K562 (cell line): ENCODE data around the gene R3HDM2. TPM values are rescaled to one million over a fixed set of nuclear protein-coding genes. Genes with fewer than 3 reads are reported as not detected.

Experiments
- ATAC-seq: fragments of 200-7000 bp; cut with Tn5 transposase; 3 replicates; pipeline ENCODE4 v1.9.1; 2020; ENCODE audit warnings: moderate library complexity
- BruUV-seq: library from RNA; stranded (reverse); fragments of 400-500 nt; replicated peaks from 2 replicates; lab custom pipeline; 2021; lab: Mats Ljungman, UMichigan
- CTCF ChIA-PET: fragments of 300-600 bp; formaldehyde crosslinking; extraction: SDS; loops from one replicate; lab custom pipeline; 2021; ENCODE audit warnings: low intra/inter-chr PET ratio; lab: Yijun Ruan, JAX
- POLR2A ChIA-PET: fragments of 300-600, 350-650 bp; sonication (Branson Sonifier 250); formaldehyde crosslinking; extraction: SDS; loops from one replicate; lab custom pipeline; 2021; ENCODE audit warnings: antibody characterized with exemption, inconsistent platforms; lab: Yijun Ruan, JAX
- DNase-seq, 4 experiments: peaks; one replicate each; pipeline versions ENCODE4 v3.0.0 to v3.0.0-alpha.2; 2011 to 2018; ENCODE audit warnings: low spot score in 3 of 4, mixed read lengths in 3 of 4; ENCODE audit errors: extremely low read depth in 1 of 4
- FAIRE-seq: peaks from 2 replicates; lab custom pipeline; 2011; peaks lifted over from hg19 to GRCh38; lab: Jason Lieb, UNC
- H2AFZ ChIP-seq: 2 replicates; pipeline ENCODE4 v1.6.0; 2011; ENCODE audit warnings: low read depth, low read length, control low read depth, inconsistent platforms
- H3K27ac ChIP-seq: fragments of 200-600 bp; 3 replicates; pipeline ENCODE4 v1.8.0; 2011; ENCODE audit warnings: low read depth, mild to moderate bottlenecking, control low read depth, inconsistent platforms, low read length, moderate library complexity, mixed read lengths; ENCODE audit errors: extremely low read depth
- H3K27me3 ChIP-seq, 2 experiments: fragments of 300-600 bp in 1 of 2; 2 replicates in 1 of 2; 3 replicates in 1 of 2; pipeline versions ENCODE4 v1.6.0 to v1.8.0; 2011; ENCODE audit warnings: inconsistent platforms in 2 of 2, low read length in 2 of 2, mild to moderate bottlenecking in 1 of 2, mixed read lengths in 1 of 2, moderate library complexity in 1 of 2; ENCODE audit not compliant: control insufficient read depth in 2 of 2, insufficient read depth in 2 of 2
- H3K36me3 ChIP-seq: fragments of 300-600 bp; 3 replicates; pipeline ENCODE4 v1.8.0; 2011; ENCODE audit warnings: mild to moderate bottlenecking, low read length, inconsistent platforms; ENCODE audit not compliant: control insufficient read depth, insufficient read depth
- H3K4me1 ChIP-seq, 2 experiments: fragments of 200-600 bp in 1 of 2; replicated peaks in 1 of 2; 2 replicates in 1 of 2; 3 replicates in 1 of 2; pipeline versions ENCODE4 v1.5.1 to v1.8.0; 2011; ENCODE audit warnings: inconsistent platforms in 2 of 2, low read length in 2 of 2, mild to moderate bottlenecking in 1 of 2, mixed read lengths in 1 of 2, moderate library complexity in 1 of 2; ENCODE audit not compliant: control insufficient read depth in 2 of 2, insufficient read depth in 2 of 2
- H3K4me2 ChIP-seq: 2 replicates; pipeline ENCODE4 v1.6.1; 2011; ENCODE audit warnings: low read length, control low read depth, inconsistent platforms, mixed read lengths; ENCODE audit not compliant: insufficient read depth
- H3K4me3 ChIP-seq: fragments of 200-600 bp; sonication (generic), shearing (Covaris generic); 2 replicates; pipeline ENCODE4 v1.5.1; 2016; ENCODE audit warnings: control low read depth, inconsistent platforms
- H3K79me2 ChIP-seq: fragments of 200-600 bp; 3 replicates; pipeline ENCODE4 v1.8.0; 2011; ENCODE audit warnings: low read length, inconsistent platforms; ENCODE audit not compliant: control insufficient read depth, insufficient read depth
- H3K9ac ChIP-seq, 2 experiments: 2 replicates each; pipeline versions ENCODE4 v1.6.0 to v1.6.1; 2011; ENCODE audit warnings: low read depth in 2 of 2, low read length in 2 of 2, control low read depth in 1 of 2, inconsistent platforms in 1 of 2, mild to moderate bottlenecking in 1 of 2, mixed read lengths in 1 of 2; ENCODE audit not compliant: insufficient read depth in 1 of 2
- H3K9me1 ChIP-seq: one replicate; pipeline ENCODE4 v1.6.0; 2011; ENCODE audit warnings: inconsistent platforms, mild to moderate bottlenecking, low read length, moderate library complexity; ENCODE audit not compliant: control insufficient read depth, insufficient read depth
- H3K9me3 ChIP-seq: replicated peaks from 2 replicates; pipeline ENCODE4 v1.5.1; 2011; ENCODE audit warnings: low read depth, low read length, inconsistent platforms; ENCODE audit not compliant: control insufficient read depth, insufficient read depth
- H4K20me1 ChIP-seq: replicated peaks from 2 replicates; pipeline ENCODE4 v1.6.1; 2011; ENCODE audit warnings: low read length, inconsistent platforms, mixed read lengths; ENCODE audit not compliant: control insufficient read depth, insufficient read depth
- EGR1 ChIP-seq: fragments of 450-650 bp; conservative IDR thresholded peaks from 2 replicates; pipeline ENCODE4 v1.6.1; 2017; ENCODE audit warnings: mild to moderate bottlenecking
- POLR2G ChIP-seq: fragments of 200-400 bp; formaldehyde crosslinking; IDR thresholded peaks from 2 replicates; pipeline ENCODE4 v1.6.1; 2017; ENCODE audit warnings: low read depth, mild to moderate bottlenecking, antibody characterized with exemption, low read length, moderate library complexity
- TFAP4 ChIP-seq: sonication (generic); formaldehyde crosslinking; IDR thresholded peaks from 2 replicates; pipeline ENCODE4 v1.8.0; 2022; ENCODE audit warnings: missing genetic modification reagents, mild to moderate bottlenecking, moderate library complexity, borderline replicate concordance
- THRAP3 ChIP-seq: fragments of 450-650 bp; IDR thresholded peaks from 2 replicates; pipeline ENCODE4 v1.6.1; 2016; ENCODE audit warnings: mild to moderate bottlenecking, inconsistent platforms, borderline replicate concordance
- VEZF1 ChIP-seq: fragments of 200-800 bp; sonication (Bioruptor generic); IDR thresholded peaks from 2 replicates; pipeline ENCODE4 v1.6.1; 2017; ENCODE audit warnings: missing genetic modification characterization, missing compliant biosample characterization
- ZNF274 ChIP-seq: IDR thresholded peaks from 2 replicates; pipeline ENCODE4 v1.6.1; 2011; ENCODE audit warnings: low read depth, mild to moderate bottlenecking, low read length, moderate library complexity, borderline replicate concordance
- ZNF511 ChIP-seq: sonication (generic); formaldehyde crosslinking; IDR thresholded peaks from 2 replicates; pipeline ENCODE4 v1.8.0; 2022; ENCODE audit warnings: mild to moderate bottlenecking, missing genetic modification reagents
- WGBS: fragments of 100-300 bp; shearing (Covaris generic); methylation state at CpG from one replicate; pipeline ENCODE4 v1.1.6; 2016; ENCODE audit warnings: low coverage, mixed read lengths; ENCODE audit not compliant: insufficient coverage; ENCODE audit errors: missing lambda C conversion rate; 5-methylcytosine and 5-hydroxymethylcytosine counted together
- in situ Hi-C: fragments of 300-500 bp; cut with MboI; formaldehyde crosslinking; loops from 4 replicates; pipeline ENCODE4 v1.15.0; 2018; ENCODE audit warnings: inconsistent platforms, mixed read lengths
- intact Hi-C: fragments of 100-400 bp; cut with micrococcal nuclease; formaldehyde crosslinking; loops from 2 replicates; pipeline ENCODE4 v1.14.2; 2022
- polyA plus RNA-seq, 8 experiments: library from polyadenylated mRNA; depleted of rRNA in 4 of 8; stranded (reverse) in 5 of 8; unstranded in 3 of 8; fragments of >200 nt; fragmentation: Nextera tagmentation in 2 of 8; fragmentation: Illumina TruSeq in 1 of 8; extraction: Ambion mirVana in 2 of 8; extraction: Trizol in 1 of 8; gene quantifications; 2 replicates each; pipeline versions ENCODE4 v1.2.1 to v1.2.3, GENCODE V29; 2011 to 2014; ENCODE audit warnings: inconsistent platforms in 1 of 8, missing spikeins in 1 of 8
- total RNA-seq, 7 experiments: library from RNA; depleted of rRNA in 6 of 7; stranded (reverse); fragments of >200 nt in 6 of 7; fragmentation: Illumina TruSeq in 2 of 7; extraction: Trizol in 2 of 7; gene quantifications; 2 replicates each; pipeline versions ENCODE4 v1.2.1 to v1.2.3, GENCODE V29; 2011 to 2021; ENCODE audit warnings: low replicate concordance in 1 of 7

Gene R3HDM2
- total and polyA plus RNA-seq, 9 of the 15 experiments (the other 6 are each of a cell fraction or from before 2014, with no cell fraction given), result 3.3 to 18.8 (median 9.0) TPM

GRCh38 chr12:57226588-57227314 is 204.1 kb downstream of the R3HDM2 start:
- ATAC-seq (no peak), FAIRE-seq (no peak), DNase-seq (peak; percentile 52 to 57 (median 54))
- H3K4me3 ChIP-seq, result peak overlapping the region; percentile 17; the same call in 1 of the 2 replicates
- peaks cover 7% of the 10 kb centered on the region for H3K9me1 ChIP-seq
- ChIA-PET CTCF (no interaction called here), POLR2A (interaction anchor here (0.6 to 1.5 kb wide), 7 partner anchors 7 to 271 kb away, joined by 3 to 8 read pairs (median 3); a partner anchor contains a TSS)
- H3K9me3 ChIP-seq, result no peaks in the 10 kb centered on the region
- H3K9ac ChIP-seq, result peak overlapping the region; percentile 59 to 87
- BruUV-seq, result no TSS peak
- intact Hi-C loops, result no loop called here
- peak overlapping the region; percentile 69 for H3K4me2 ChIP-seq
- H2AFZ ChIP-seq, result peak overlapping the region; percentile 81
- peaks cover 13% of the 10 kb centered on the region; the same call in 2 of the 3 replicates for H3K36me3 ChIP-seq
- WGBS, result 31% methylated on average over 16 of the region's 35 CpGs
- peak overlapping the region; percentile 39; the same call in 2 of the 3 replicates for H3K27ac ChIP-seq
- H4K20me1 ChIP-seq, result peaks cover 12% of the 10 kb centered on the region
- H3K4me1 ChIP-seq, result peaks cover 42 to 57% of the 10 kb centered on the region in 2 experiments
- H3K27me3 ChIP-seq, result peaks cover 0 to 3% of the 10 kb centered on the region in 2 experiments; a peak in 2 of 5 replicates
- TF ChIP-seq POLR2G, result 0 out of 2 replicates have a peak, but pooled peaks have one; percentile 16
- 0 out of 2 replicates have a peak, but pooled peaks have one; percentile 27 for TF ChIP-seq ZNF511 (CRISPR knock-in tag)
- peak; percentile 71 for TF ChIP-seq EGR1
- peak; percentile 63; the same call in 1 of the 2 replicates for TF ChIP-seq VEZF1 (CRISPR knock-in tag)
- TF ChIP-seq ZNF274, result no peak
- TF ChIP-seq THRAP3, result no peak
- TF ChIP-seq TFAP4 (CRISPR knock-in tag), result peak; percentile 27; the same call in 1 of the 2 replicates
- in situ Hi-C loops, result no loop called here
- peaks cover 26% of the 10 kb centered on the region for H3K79me2 ChIP-seq
